ENCODE data around the gene PRSS57.

DNA sequence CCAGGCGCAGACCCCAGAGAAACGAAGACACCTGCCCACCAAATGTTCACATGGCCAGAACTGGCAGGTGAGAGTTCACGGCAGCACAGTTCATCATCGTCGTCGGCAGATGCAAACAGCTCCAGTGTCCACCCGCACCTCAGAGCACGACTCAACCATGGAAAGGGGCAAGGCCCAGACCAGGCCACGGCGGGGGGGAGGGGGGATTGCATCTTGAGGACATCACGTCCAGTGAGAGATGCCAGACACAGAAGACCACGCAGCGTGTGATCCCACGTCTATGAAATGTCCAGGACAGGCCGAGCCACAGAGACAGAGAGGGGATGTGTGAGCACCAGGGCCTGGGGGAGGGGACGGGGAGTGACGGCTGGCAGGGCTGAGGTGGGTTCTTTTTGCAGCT, 39.6 kb downstream of the PRSS57 start:
- TF ChIP-seq, protein P1, sequence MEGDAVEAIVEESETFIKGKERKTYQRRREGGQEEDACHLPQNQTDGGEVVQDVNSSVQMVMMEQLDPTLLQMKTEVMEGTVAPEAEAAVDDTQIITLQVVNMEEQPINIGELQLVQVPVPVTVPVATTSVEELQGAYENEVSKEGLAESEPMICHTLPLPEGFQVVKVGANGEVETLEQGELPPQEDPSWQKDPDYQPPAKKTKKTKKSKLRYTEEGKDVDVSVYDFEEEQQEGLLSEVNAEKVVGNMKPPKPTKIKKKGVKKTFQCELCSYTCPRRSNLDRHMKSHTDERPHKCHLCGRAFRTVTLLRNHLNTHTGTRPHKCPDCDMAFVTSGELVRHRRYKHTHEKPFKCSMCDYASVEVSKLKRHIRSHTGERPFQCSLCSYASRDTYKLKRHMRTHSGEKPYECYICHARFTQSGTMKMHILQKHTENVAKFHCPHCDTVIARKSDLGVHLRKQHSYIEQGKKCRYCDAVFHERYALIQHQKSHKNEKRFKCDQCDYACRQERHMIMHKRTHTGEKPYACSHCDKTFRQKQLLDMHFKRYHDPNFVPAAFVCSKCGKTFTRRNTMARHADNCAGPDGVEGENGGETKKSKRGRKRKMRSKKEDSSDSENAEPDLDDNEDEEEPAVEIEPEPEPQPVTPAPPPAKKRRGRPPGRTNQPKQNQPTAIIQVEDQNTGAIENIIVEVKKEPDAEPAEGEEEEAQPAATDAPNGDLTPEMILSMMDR (IDR thresholded peaks at IDR 0.05): no peak
- no peak for TF ChIP-seq POLR2A (IDR thresholded peaks at IDR 0.05)
